Smooth muscle cell of trachea (primary cell): Measurements from ENCODE around the gene SPATA7. TPM values are rescaled to one million over a fixed set of nuclear protein-coding genes. Genes with fewer than 3 reads are reported as not detected.

Experiments
- total RNA-seq: library from RNA; depleted of rRNA; stranded (reverse); fragments of >200 nt; gene quantifications from 2 replicates; pipeline ENCODE4 v1.2.1, GENCODE V29; 2014

The SPATA7 gene
- total RNA-seq = 17.2 and 33.1 TPM in 2 replicates

GRCh38 chr14:88385212-88386101 is at the start of gene SPATA7:
Gene SPATA7 (plus strand): TSS chr14:88385657. CDS start chr14:88385819, 162 bp downstream.

Other genes starting within 250 kb of the SPATA7 start
- gene KCNK10, start 62.4 kb upstream of the SPATA7 start, total RNA-seq = not detected in 2 replicates
- gene PTPN21, start 169.3 kb downstream of the SPATA7 start, total RNA-seq = 10.3 and 14.8 TPM in 2 replicates
- gene ZC3H14, start 177.4 kb downstream of the SPATA7 start, total RNA-seq = 55.4 and 61.0 TPM in 2 replicates